Calu3 (cell line): ENCODE measurements around the gene BTF3L4. TPM values are rescaled to one million over a fixed set of nuclear protein-coding genes. Genes with fewer than 3 reads are reported as not detected.
A peak's percentile ranks its signal among the peaks of the same experiment; 100 is the strongest.
"Not testable (repeated sequence)": the region's sequence is repeated elsewhere in the genome, so short reads cannot be mapped to it uniquely, and the experiment has no call there.

Source experiments
- BruUV-seq: library from RNA; stranded (reverse); fragments of 400-500 nt; replicated peaks from 2 replicates; lab custom pipeline; 2021; lab: Mats Ljungman, UMichigan
- CTCF ChIA-PET: fragments of 300-600 bp; sonication (Branson Sonifier 250); formaldehyde crosslinking; loops from one replicate; lab custom pipeline; 2022; ENCODE audit warnings: antibody characterized with exemption; lab: Charles Lee
- DNase-seq: peaks from one replicate; pipeline ENCODE4 v3.0.0; 2022
- H3K27ac Mint-ChIP-seq: one replicate; pipeline ENCODE4 v1.8.0; 2022; ENCODE audit warnings: mixed read lengths; ENCODE audit not compliant: unreplicated experiment
- H3K27me3 Mint-ChIP-seq: one replicate; pipeline ENCODE4 v1.8.0; 2022; ENCODE audit warnings: mixed read lengths; ENCODE audit not compliant: unreplicated experiment
- H3K36me3 Mint-ChIP-seq: one replicate; pipeline ENCODE4 v1.8.0; 2022; ENCODE audit warnings: mild to moderate bottlenecking, moderate library complexity, mixed read lengths; ENCODE audit not compliant: insufficient read depth, unreplicated experiment
- H3K4me1 Mint-ChIP-seq: one replicate; pipeline ENCODE4 v1.8.0; 2022; ENCODE audit warnings: mild to moderate bottlenecking, low read depth, mixed read lengths; ENCODE audit not compliant: unreplicated experiment
- H3K4me3 Mint-ChIP-seq: one replicate; pipeline ENCODE4 v1.8.0; 2022; ENCODE audit warnings: mild to moderate bottlenecking, low read depth, moderate library complexity, mixed read lengths; ENCODE audit not compliant: unreplicated experiment
- H3K9me3 Mint-ChIP-seq: one replicate; pipeline ENCODE4 v1.8.0; 2022; ENCODE audit warnings: low read depth, mixed read lengths; ENCODE audit not compliant: unreplicated experiment
- intact Hi-C: fragments of 100-400 bp; cut with micrococcal nuclease; formaldehyde crosslinking; loops from one replicate; pipeline ENCODE4 v1.10.0; 2022; ENCODE audit not compliant: unreplicated experiment
- total RNA-seq: library from RNA; stranded (reverse); gene quantifications from 2 replicates; pipeline ENCODE4 v1.2.3, GENCODE V29; 2022
- TF ChIP-seq, protein P1 (sequence below): fragments of 200-600 bp; IDR thresholded peaks from one replicate; pipeline ENCODE4 v1.8.0; 2022; ENCODE audit warnings: antibody characterized with exemption; ENCODE audit not compliant: unreplicated experiment

Gene BTF3L4
- total RNA-seq, 1 experiment from 2014 or later = 70.4 TPM

DNA sequence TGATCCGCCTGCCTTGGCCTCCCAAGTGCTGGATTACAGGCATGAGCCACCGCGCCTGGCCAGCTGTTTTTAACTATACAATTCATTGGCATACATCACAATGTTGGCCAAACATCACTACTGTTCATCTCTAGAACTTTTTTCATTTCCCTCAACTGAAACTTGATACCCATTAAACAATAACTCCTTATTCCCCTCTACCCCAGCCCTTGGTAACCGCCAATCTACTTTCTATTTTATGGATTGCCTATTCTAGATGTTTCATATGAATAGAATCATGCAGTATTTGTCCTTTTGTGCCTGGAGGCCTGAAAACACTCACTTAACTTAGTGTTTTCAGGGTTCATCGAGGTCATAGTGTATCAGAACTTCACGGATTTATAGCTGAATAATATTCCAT is 16.2 kb downstream of the BTF3L4 start:
- TF ChIP-seq, protein P1, sequence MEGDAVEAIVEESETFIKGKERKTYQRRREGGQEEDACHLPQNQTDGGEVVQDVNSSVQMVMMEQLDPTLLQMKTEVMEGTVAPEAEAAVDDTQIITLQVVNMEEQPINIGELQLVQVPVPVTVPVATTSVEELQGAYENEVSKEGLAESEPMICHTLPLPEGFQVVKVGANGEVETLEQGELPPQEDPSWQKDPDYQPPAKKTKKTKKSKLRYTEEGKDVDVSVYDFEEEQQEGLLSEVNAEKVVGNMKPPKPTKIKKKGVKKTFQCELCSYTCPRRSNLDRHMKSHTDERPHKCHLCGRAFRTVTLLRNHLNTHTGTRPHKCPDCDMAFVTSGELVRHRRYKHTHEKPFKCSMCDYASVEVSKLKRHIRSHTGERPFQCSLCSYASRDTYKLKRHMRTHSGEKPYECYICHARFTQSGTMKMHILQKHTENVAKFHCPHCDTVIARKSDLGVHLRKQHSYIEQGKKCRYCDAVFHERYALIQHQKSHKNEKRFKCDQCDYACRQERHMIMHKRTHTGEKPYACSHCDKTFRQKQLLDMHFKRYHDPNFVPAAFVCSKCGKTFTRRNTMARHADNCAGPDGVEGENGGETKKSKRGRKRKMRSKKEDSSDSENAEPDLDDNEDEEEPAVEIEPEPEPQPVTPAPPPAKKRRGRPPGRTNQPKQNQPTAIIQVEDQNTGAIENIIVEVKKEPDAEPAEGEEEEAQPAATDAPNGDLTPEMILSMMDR = no peak
- DNase-seq = no peak
- no TSS peak for BruUV-seq
- CTCF ChIA-PET = interaction anchor here (0.7 kb wide), 1 partner anchor 217 kb away, joined by 4 read pairs; no protein-coding TSS in a partner anchor
- intact Hi-C loops = no loop called here
- H3K27me3 Mint-ChIP-seq = no peaks in the 10 kb centered on the region
- no peaks in the 10 kb centered on the region for H3K9me3 Mint-ChIP-seq
- no peak overlapping the region for H3K4me3 Mint-ChIP-seq
- H3K4me1 Mint-ChIP-seq = peaks cover 7% of the 10 kb centered on the region
- H3K36me3 Mint-ChIP-seq = peaks cover 43% of the 10 kb centered on the region
- H3K27ac Mint-ChIP-seq = no peak overlapping the region

DNA sequence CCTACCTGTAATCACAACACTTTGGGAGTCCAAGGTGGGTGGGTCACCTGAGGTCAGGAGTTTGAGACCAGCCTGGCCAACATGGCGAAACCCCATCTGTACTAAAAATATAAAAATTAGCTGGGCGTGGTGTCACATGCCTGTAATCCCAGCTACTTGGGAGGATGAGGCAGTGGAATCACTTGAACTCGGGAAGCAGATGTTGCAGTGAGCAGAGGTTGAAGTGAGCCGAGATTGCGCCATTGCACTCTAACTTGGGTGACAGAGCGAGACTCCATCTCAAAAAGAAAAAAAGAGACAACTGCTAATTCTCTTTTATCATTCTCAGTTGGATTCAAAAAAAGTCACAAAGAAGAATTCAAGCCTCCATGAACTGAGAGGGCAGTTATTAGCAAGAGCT is 21.2 kb downstream of the BTF3L4 start:
- H3K27me3 Mint-ChIP-seq, intact Hi-C loops, H3K9me3 Mint-ChIP-seq, H3K27ac Mint-ChIP-seq, H3K4me3 Mint-ChIP-seq, BruUV-seq, DNase-seq, CTCF ChIA-PET: not testable (repeated sequence)
- Mint-ChIP-seq H3K4me1 (peaks cover 18% of the 10 kb centered on the region), H3K36me3 (peaks cover 63% of the 10 kb centered on the region)

DNA sequence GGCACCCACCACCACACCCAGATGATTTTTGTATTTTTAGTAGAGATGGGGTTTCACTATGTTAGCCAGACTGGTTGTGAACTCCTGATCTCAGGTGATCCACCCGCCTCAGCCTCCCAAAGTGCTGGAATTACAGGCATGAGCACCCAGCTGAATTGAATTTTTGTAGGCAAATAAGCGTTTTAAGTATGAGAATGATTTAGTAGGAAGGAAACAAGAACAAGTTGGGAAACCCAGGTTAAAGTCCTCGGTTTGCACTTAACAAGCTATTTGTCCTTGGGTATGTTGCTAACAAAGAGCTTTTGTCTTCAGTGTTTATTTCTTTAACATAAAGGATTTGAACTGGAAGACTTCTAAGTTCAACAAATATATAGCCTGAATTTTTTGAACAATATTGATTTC is 23.9 kb downstream of the BTF3L4 start:
- TF ChIP-seq, protein P1 = no peak
- peak; percentile 21 for DNase-seq
- CTCF ChIA-PET = interaction anchor here (0.5 to 1.0 kb wide), 6 partner anchors 11 to 715 kb away, joined by 3 to 7 read pairs (median 4); partner anchors contain the start of gene BTF3L4
- Mint-ChIP-seq H3K36me3 (peaks cover 57% of the 10 kb centered on the region), H3K27ac (no peak overlapping the region), H3K27me3 (no peaks in the 10 kb centered on the region), H3K4me1 (peaks cover 18% of the 10 kb centered on the region), H3K4me3 (no peak overlapping the region), H3K9me3 (no peaks in the 10 kb centered on the region)
- BruUV-seq = no TSS peak
- intact Hi-C loops = no loop called here

DNA sequence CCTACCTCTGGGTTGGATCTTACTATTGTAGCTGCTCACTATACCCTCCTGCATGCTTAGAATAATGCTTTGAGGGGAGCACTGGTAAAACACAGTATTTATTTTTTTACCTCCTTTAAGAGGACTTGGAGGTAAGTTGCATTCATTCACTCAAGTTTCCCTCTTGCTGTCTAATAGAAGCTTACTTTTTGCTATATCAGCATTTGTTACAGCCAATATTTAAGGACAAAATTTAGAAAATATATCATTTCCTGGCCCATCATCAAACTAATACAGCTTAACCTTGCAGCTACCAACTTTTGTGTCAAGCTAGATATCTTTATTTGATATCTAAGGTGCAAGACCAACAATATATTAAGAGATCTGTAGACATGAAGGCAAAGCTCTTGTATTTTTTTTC is 31.8 kb downstream of the BTF3L4 start:
- BruUV-seq = not testable (repeated sequence)

DNA sequence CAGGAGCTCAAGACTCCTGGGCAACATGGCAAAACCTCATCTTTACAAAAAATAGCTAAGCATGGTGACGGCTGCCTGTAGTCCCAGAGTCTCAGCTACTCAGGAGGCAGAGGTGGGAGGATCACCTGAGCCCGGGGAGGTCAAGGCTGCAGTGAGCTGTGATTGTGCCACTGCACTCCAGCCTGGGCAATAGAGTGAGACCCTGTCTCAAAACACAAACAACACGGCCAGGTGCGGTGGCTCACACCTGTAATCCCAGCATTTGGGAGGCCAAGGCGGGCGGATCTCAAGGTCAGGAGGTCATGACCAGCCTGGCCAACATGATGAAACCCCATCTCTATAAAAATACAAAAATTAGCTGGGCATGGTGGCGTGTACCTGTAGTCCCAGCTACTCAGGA is 38.2 kb downstream of the BTF3L4 start:
- H3K9me3 Mint-ChIP-seq, BruUV-seq, H3K4me3 Mint-ChIP-seq, H3K27me3 Mint-ChIP-seq, intact Hi-C loops, H3K27ac Mint-ChIP-seq, H3K4me1 Mint-ChIP-seq, DNase-seq: not testable (repeated sequence)
- CTCF ChIA-PET = interaction anchor here (0.6 kb wide), 1 partner anchor 14 kb away, joined by 5 read pairs; no protein-coding TSS in a partner anchor
- peaks cover 33% of the 10 kb centered on the region for H3K36me3 Mint-ChIP-seq

More for the DNA sequence above, 31.8 kb downstream of the BTF3L4 start:
- CTCF ChIA-PET, H3K27me3 Mint-ChIP-seq, H3K4me1 Mint-ChIP-seq, DNase-seq, H3K9me3 Mint-ChIP-seq, H3K4me3 Mint-ChIP-seq, intact Hi-C loops, H3K27ac Mint-ChIP-seq: not testable (repeated sequence)
- peaks cover 50% of the 10 kb centered on the region for H3K36me3 Mint-ChIP-seq

DNA sequence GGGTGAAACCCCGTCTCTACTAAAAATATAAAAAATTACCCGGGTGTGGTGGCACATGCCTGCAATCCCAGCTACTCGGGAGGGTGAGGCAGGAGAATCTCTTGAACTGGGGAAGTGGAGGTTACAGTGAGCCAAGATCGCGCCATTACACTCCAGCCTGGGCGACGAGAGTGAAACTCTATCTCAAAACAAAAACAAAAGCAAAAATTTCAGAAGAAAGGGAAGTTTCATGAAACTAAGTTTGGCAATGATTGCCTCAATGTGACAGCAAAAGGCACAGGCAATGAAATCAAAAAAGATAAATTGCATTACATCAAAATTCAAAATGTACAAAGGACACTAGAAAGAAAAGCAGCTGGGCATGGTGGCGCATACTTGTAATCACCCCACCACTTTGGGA is 40.1 kb downstream of the BTF3L4 start:
- Mint-ChIP-seq H3K4me3 (no peak overlapping the region), H3K4me1 (peaks cover 8% of the 10 kb centered on the region), H3K9me3 (no peaks in the 10 kb centered on the region), H3K27ac (no peak overlapping the region), H3K36me3 (peaks cover 26% of the 10 kb centered on the region), H3K27me3 (no peaks in the 10 kb centered on the region)
- TF ChIP-seq, protein P1 = no peak
- intact Hi-C loops = no loop called here
- no peak for DNase-seq
- BruUV-seq = no TSS peak
- CTCF ChIA-PET = interaction anchor here (0.7 kb wide), 1 partner anchor 20 kb away, joined by 8 read pairs; no protein-coding TSS in a partner anchor
